ENCODE results near the gene TRIM52. TPM values are rescaled to one million over a fixed set of nuclear protein-coding genes. Genes with fewer than 3 reads are reported as not detected.

The TRIM52 gene
- total and polyA plus RNA-seq, 2 of the 4 experiments (the other 2 are of a cell fraction) = 2.3 to 6.9 TPM

GRCh38 chr5:181220178-181220515 is 40.8 kb downstream of the TRIM52 start:
- CTCF ChIA-PET = interaction anchor here (0.5 kb wide), 1 partner anchor 657 kb away, joined by 4 read pairs; no protein-coding TSS in a partner anchor
- no peak overlapping the region for H3K23ac ChIP-seq (ENCODE audit: low read depth, low read length)
- H3K4ac ChIP-seq (ENCODE audit: low read depth, low read length) = no peak overlapping the region
- no peak overlapping the region for H4K91ac ChIP-seq (ENCODE audit: insufficient read depth, low read depth, low read length)
- no peak overlapping the region for H2BK120ac ChIP-seq (ENCODE audit: low read depth, low read length)
- ATAC-seq (ENCODE audit: low read depth) (no peak), DNase-seq (no peak)
- peaks cover 22% of the 10 kb centered on the region for H3K9me1 ChIP-seq (ENCODE audit: insufficient read depth, low read length)
- peaks cover 7% of the 10 kb centered on the region for H3K4me1 ChIP-seq (ENCODE audit: control insufficient read depth, insufficient read depth, low read length)
- POLR2A ChIA-PET (ENCODE audit: unreplicated experiment) = no interaction called here
- no peaks in the 10 kb centered on the region for H3K9me3 ChIP-seq (ENCODE audit: control insufficient read depth, insufficient read depth, low read length)
- no peak overlapping the region for H2BK5ac ChIP-seq (ENCODE audit: low read depth, low read length, poor library complexity, severe bottlenecking)
- dilution Hi-C loops (cut with HindIII; ENCODE audit: low sequenced_read_pairs, unreplicated experiment) (no loop called here), intact Hi-C loops (cut with micrococcal nuclease) (no loop called here), in situ Hi-C loops (cut with MboI; ENCODE audit: low sequenced_read_pairs) (no loop called here)
- no peak overlapping the region for H3K14ac ChIP-seq (replicated peaks; ENCODE audit: low read depth, low read length)
- no peak overlapping the region for H2BK15ac ChIP-seq (ENCODE audit: low read depth, low read length)
- no peak overlapping the region for H3K4me3 ChIP-seq (ENCODE audit: insufficient read depth, low read depth, low read length)
- H4K5ac ChIP-seq (ENCODE audit: low read depth, low read length) = no peak overlapping the region
- no peak overlapping the region for H3K56ac ChIP-seq (ENCODE audit: extremely low read depth, insufficient read depth, low read length)
- H3K18ac ChIP-seq (ENCODE audit: low read depth, low read length) = no peak overlapping the region
- BruUV-seq (replicated peaks) = no TSS peak
- H4K20me1 ChIP-seq (ENCODE audit: insufficient read depth, low read length) = peaks cover 15% of the 10 kb centered on the region
- H3K27ac ChIP-seq (ENCODE audit: insufficient read depth, low read length) = no peak overlapping the region
- H3K27me3 ChIP-seq (ENCODE audit: control insufficient read depth, insufficient read depth, low read length) = no peaks in the 10 kb centered on the region
- WGBS, 2 experiments (ENCODE audit: extremely low coverage in 2 of 2, insufficient read length in 1 of 2) = no CpG with 5 or more reads among the region's 10 CpGs
- peaks cover 12 to 16% of the 10 kb centered on the region in 2 experiments for H3K79me1 ChIP-seq (ENCODE audit: low read depth in 1 of 2, low read length in 2 of 2)
- H2AK5ac ChIP-seq (ENCODE audit: low read depth, low read length) = no peak overlapping the region
- no peak overlapping the region for H3K4me2 ChIP-seq (ENCODE audit: low read depth, low read length)
- no peak overlapping the region for H2BK20ac ChIP-seq (ENCODE audit: low read depth, low read length)
- no peak for TF ChIP-seq BHLHE40 (IDR thresholded peaks at IDR 0.05; ENCODE audit: low read depth, low read length)
- TF ChIP-seq MAZ (IDR thresholded peaks at IDR 0.05; ENCODE audit: borderline replicate concordance, low read depth, low read length) = no peak
- no peak for TF ChIP-seq RCOR1 (IDR thresholded peaks at IDR 0.05; ENCODE audit: insufficient replicate concordance, low read length)
- TF ChIP-seq CEBPB (IDR thresholded peaks at IDR 0.05; ENCODE audit: low read depth, low read length) = no peak
- no peak for TF ChIP-seq RFX5 (IDR thresholded peaks at IDR 0.05; ENCODE audit: low read depth, low read length)
- no peak for TF ChIP-seq POLR2A (IDR thresholded peaks at IDR 0.05; ENCODE audit: low read depth, low read length)
- no peak for TF ChIP-seq CHD1 (IDR thresholded peaks at IDR 0.05; ENCODE audit: low read depth, low read length)
- TF ChIP-seq SMC3 (IDR thresholded peaks at IDR 0.05; ENCODE audit: low read depth, low read length) = no peak
- no peak for TF ChIP-seq USF2 (IDR thresholded peaks at IDR 0.05; ENCODE audit: low read depth, low read length)
- no peak for TF ChIP-seq MAFK (IDR thresholded peaks at IDR 0.05; ENCODE audit: low read depth, low read length)
- no peak for TF ChIP-seq MXI1 (IDR thresholded peaks at IDR 0.05; ENCODE audit: borderline replicate concordance, low read depth, low read length)
- no peak for TF ChIP-seq RAD21 (IDR thresholded peaks at IDR 0.05; ENCODE audit: low read length)
- no peak for TF ChIP-seq CTCF (conservative IDR thresholded peaks at IDR 0.05; ENCODE audit: low read depth, low read length)
- H2AK9ac ChIP-seq (replicated peaks; ENCODE audit: low read depth, low read length, poor library complexity) = peak overlapping the region; percentile 63
- no peak overlapping the region for H4K8ac ChIP-seq (ENCODE audit: low read depth in 2 of 2, low read length in 2 of 2)
- no peaks in the 10 kb centered on the region; the same call in 1 of the 2 replicates for H3K36me3 ChIP-seq (ENCODE audit: control insufficient read depth, insufficient read depth, low read length)
- H3K9ac ChIP-seq (ENCODE audit: low read depth, low read length) = no peak overlapping the region
- H2AFZ ChIP-seq (replicated peaks; ENCODE audit: low read length, poor library complexity) = peak overlapping the region; percentile 26

All from IMR-90 (cell line).